G401.6 (cell line): ENCODE results near the gene RASAL2.
A peak's percentile ranks its signal among the peaks of the same experiment; 100 is the strongest.
"Not testable (repeated sequence)": the region's sequence is repeated elsewhere in the genome, so short reads cannot be mapped to it uniquely, and the experiment has no call there.

ENCODE experiments used
- FAIRE-seq: peaks from 2 replicates; lab custom pipeline; 2012; peaks lifted over from hg19 to GRCh38; lab: Jason Lieb, UNC

The RASAL2 gene

GRCh38 chr1:178284058-178284457, 190.2 kb downstream of the RASAL2 start:
- no peak for FAIRE-seq

- no peak for FAIRE-seq
Observed at GRCh38 chr1:178291166-178291565, 197.3 kb downstream of the RASAL2 start.

- no peak for FAIRE-seq
Observed at GRCh38 chr1:178294654-178295053, 200.8 kb downstream of the RASAL2 start.

GRCh38 chr1:178300352-178300699, 206.4 kb downstream of the RASAL2 start:
- no peak for FAIRE-seq

DNA sequence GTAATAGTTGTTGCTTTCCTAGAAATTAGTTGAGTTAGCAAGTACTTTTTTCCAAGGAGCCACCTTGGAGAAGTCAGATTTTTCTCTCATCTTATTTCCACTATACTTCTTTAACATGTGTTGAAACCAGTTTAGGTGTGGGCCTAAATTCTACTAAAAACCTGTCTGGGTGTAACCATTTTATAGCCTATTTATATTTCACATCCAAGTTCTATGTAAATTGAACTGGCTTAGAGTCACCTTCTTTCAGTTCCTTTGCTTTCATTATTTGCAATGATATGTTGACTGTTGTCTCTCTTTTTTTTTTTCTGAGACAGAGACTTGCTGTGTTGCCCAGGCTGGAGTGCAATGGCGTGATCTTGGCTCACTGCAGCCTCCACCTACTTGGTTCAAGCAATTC, 207.2 kb downstream of the RASAL2 start:
- no peak for FAIRE-seq

DNA sequence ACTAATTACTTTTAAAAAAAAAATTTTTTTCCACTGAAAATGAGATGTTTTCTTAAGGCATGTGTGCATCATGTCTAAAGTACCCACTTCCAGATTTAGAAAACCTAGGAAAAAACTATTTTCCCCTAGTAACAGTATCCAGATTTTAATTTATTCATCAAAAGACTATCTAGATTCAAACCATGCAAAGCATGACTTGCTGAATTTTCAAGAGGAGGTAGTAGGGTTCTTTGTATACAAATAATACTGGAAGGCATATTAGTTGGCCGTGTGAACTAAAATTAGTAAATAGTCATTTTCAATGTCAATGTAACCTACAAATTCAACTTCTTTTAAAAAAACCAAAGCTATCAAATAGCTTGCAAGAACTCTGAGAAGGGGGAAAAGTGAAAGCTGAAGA, 213.4 kb downstream of the RASAL2 start:
- no peak for FAIRE-seq

GRCh38 chr1:178308438-178308837, 214.5 kb downstream of the RASAL2 start:
- FAIRE-seq = no peak

- peak; percentile 94 for FAIRE-seq
Observed at GRCh38 chr1:178310685-178311105, 216.8 kb downstream of the RASAL2 start.

- no peak for FAIRE-seq
Observed at GRCh38 chr1:178311164-178311563, 217.3 kb downstream of the RASAL2 start.

GRCh38 chr1:178320280-178320982, 226.5 kb downstream of the RASAL2 start:
- not testable (repeated sequence) for FAIRE-seq

GRCh38 chr1:178323067-178323466, 229.2 kb downstream of the RASAL2 start:
- no peak for FAIRE-seq

DNA sequence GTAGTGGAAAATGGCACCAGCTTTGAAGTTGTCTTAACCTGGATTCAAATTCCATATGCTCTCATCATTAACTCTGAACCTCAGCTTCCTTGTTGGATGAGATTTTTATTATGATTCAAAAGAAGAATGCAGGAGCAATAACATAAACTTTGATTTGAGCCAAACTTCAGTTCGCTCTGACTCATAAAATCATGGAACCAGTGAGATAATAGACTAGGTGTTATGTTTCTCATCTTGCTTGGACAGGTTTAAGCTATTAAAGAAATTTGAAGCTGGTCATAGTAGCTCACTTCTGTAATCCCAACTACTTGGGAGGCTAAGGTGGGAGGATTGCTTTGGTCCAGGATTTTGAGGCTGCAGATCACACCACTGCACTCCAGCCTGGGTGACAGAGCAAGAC, 230.1 kb downstream of the RASAL2 start:
- no peak for FAIRE-seq

GRCh38 chr1:178328728-178329127, 234.8 kb downstream of the RASAL2 start:
- FAIRE-seq = no peak

DNA sequence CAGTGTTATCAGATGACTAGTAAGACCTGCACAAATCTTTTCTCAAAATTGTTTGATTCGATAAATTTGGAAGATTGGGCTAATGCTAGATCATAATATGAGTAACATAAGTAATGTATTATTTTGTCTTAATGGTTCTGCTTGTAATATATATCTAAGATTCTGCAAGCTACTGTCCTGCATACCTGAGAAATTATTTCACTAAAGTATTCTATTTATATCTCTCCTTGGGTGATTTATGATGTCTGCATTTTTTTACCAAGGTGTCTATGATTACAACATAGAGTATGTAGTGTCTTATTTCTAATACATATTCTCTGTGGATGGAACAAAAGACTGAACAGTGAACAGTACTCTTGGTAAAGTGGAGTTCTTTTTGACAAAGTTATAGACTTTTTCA, 236.2 kb downstream of the RASAL2 start:
- FAIRE-seq = no peak

- FAIRE-seq = no peak
Observed at GRCh38 chr1:178330848-178331497, 237.1 kb downstream of the RASAL2 start.

DNA sequence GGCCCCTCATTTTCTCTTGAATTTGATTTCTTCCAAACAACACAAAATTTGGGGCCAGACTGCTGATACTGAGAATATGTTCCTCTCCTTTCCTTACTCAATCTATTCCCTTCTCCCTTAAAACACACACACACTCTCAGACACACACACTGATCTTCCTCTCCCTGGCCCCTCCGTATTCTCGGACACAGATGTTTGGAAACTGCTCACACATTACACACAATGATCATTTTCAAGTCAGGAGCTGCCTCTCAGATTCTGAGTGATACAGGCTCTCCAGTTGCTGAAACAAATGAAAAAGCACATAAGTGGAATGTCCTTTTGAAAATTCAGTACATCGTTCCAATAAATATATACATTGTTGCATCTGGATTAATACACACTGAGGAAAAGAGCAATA, 241.5 kb downstream of the RASAL2 start:
- no peak for FAIRE-seq

DNA sequence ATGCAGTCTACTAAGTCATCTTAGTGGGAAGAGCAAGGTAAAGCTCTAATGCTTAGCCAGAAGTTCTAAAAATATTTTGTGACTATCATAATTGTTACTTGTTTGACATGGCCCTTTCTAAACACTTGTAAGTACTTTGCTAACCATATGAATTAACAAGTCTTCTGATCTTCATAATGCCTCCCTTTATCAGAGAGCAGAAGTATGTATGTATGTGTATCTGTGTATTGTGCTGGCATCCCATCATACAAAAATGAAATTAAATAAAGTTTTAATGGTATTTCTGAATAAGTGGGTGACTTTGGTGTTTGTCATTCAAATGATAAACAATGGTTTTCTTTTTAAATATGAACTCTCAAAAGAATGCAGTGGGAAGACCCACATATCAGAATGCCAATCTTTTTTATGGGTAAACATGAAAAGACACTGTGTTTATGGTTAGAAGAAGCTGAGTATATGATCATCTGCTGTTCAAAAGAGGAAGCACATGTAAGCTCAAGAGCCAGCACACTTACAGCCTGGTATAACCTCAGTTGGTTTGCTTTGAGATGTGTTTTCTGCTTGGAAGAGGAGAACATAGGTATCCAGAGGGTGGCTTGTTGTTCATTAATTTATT, 243.3 kb downstream of the RASAL2 start:
- no peak for FAIRE-seq

DNA sequence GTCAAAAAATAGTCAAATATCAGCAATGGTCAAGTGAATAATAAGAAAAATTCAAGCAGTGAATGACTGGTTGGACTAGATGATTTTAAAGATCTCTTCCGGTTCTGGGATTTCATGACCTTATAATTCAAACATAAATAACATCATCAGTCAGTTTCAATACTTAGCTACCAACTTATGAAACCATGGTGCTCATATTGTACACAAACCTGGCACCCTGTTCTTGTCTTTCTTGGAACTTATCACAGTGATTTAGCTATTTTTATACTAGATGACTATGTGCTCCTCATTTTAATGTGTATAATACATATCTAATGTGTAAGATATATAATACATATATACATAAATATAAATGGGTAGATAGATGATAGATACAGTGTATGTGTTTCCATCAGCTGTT, 245.9 kb downstream of the RASAL2 start:
- FAIRE-seq = no peak

DNA sequence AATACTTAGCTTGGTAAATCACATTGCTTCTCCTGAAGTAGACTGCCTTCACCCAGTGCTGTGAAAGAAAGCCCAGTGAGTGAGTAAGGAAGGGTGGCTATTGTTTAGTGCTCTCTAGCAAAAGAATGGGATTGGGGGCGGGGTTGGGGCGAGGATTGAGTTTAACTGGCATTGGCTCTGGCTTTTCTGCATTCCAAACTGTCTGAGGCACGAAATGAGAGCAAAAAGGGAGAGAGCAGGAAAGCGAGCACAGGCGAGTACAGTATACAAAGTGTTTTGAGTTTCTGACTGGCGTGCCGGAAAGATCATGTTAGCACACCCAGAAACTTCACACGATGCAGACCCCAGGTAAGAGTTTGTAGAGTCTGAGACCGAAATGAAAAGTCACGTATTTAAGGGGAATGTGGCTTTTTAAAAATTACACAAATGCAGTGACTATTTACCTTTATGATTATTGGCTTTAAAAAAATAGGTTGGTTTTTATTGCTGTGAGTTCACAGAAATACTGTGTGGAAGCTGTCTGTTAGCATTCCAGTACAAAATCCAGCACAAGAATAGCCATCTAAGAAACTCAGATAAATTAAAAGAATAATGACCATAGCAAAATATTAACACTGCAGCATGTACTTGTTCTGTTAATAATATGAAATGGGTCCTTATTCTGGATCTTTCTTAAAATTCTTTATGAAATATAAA, 247.5 kb downstream of the RASAL2 start:
- FAIRE-seq = no peak

DNA sequence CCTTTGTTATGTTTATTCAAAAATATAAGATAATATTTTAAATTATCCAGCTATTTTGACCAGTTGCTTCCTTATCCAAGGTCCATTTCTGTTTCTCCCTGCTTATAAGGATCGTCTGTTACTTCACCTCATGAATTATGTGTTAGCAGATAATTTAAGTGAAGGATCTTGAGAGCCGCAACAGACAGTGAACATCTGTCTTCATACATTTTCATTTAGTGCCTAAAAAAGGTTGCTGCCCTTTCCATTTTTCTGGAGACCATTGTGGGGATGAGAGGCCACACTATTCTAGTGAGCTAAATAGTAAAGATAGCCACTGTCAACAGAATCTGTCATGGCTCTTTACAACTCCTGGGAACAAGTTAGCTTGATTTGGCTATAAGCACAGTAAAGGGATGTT, 248.8 kb downstream of the RASAL2 start:
- no peak for FAIRE-seq

GRCh38 chr1:178344513-178345091, 250.7 kb downstream of the RASAL2 start:
- peak; percentile 49 for FAIRE-seq

DNA sequence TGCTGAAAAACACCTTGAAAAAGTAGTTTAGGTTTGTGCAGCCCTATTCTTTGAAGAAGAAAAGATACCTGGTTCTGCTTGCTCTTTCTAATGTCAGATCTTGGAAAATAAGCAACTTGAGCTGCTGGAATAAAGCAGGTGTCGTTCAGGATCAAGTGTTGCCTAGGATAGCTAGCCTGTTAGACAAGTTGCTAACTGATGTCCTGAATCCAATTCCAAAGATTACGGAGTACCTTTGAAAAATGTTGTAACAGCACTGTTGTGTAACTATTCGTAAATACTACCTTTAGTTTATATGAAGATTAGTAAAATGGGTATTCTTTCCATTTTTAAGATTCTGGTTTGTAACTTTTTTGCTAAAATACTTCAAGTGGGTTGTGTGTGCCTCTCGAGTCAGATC, 251.3 kb downstream of the RASAL2 start:
- no peak for FAIRE-seq

DNA sequence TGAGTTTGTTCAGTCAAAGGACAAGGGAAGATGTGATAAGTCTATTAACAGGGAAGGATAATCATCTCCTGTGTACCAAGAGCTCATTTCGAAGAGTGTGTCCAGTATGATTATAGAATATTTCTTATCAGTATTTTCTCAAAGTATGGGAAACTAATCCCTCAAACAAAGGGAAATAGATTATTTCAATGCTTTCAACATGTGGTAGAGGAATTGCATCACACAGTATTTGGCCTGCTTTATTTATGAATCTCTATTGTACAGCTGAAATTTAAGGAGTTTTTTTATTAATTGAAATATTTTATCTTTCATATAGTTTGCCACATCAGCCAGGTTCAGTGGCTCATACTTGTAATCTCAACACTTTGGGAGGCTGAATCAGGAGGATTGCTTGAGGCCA, 251.9 kb downstream of the RASAL2 start:
- FAIRE-seq = no peak
